Fibroblast of villous mesenchyme (primary cell): Measurements from ENCODE around the gene IFNL2. TPM values are rescaled to one million over a fixed set of nuclear protein-coding genes. Genes with fewer than 3 reads are reported as not detected.

Experiments used
- DNase-seq: peaks from one replicate; pipeline ENCODE4 v3.0.0-alpha.2; 2010; ENCODE audit warnings: low read depth
- H3K4me3 ChIP-seq: 2 replicates; pipeline ENCODE4 v1.5.1; 2011; ENCODE audit warnings: low read depth, mild to moderate bottlenecking, low read length
- CTCF ChIP-seq: IDR thresholded peaks from 2 replicates; pipeline ENCODE4 v1.5.1; 2012; ENCODE audit warnings: low read depth, mild to moderate bottlenecking, low read length; ENCODE audit not compliant: insufficient read depth
- total RNA-seq: library from RNA; depleted of rRNA; stranded (reverse); fragments of >200 nt; gene quantifications from 2 replicates; pipeline ENCODE4 v1.2.3, GENCODE V29; 2012

The IFNL2 gene
- total RNA-seq, 1 donor, result not detected

GRCh38 chr19:39282021-39282420, 13.8 kb downstream of the IFNL2 start:
- H3K4me3 ChIP-seq, result no peak overlapping the region
- no peak for TF ChIP-seq CTCF
- DNase-seq, result no peak

GRCh38 chr19:39284032-39284431, 15.8 kb downstream of the IFNL2 start:
- TF ChIP-seq CTCF, result no peak

GRCh38 chr19:39293394-39293793, 25.2 kb downstream of the IFNL2 start:
- no peak overlapping the region for H3K4me3 ChIP-seq
- DNase-seq, result no peak
- TF ChIP-seq CTCF, result no peak

More at GRCh38 chr19:39284032-39284431, 15.8 kb downstream of the IFNL2 start:
- DNase-seq, result no peak
- no peak overlapping the region for H3K4me3 ChIP-seq

- DNase-seq, result no peak
- no peak for TF ChIP-seq CTCF
- no peak within 1 kb of the TSS for H3K4me3 ChIP-seq
Observed at GRCh38 chr19:39296055-39296645, 28.0 kb downstream of the IFNL2 start, which contains the start of gene IFNL1. IFNL1 (plus strand) TSS chr19:39296407; CDS start chr19:39296422, 15 bp downstream.

GRCh38 chr19:39296906-39297305, 28.7 kb downstream of the IFNL2 start:
- DNase-seq, result no peak
- no peak for TF ChIP-seq CTCF

GRCh38 chr19:39297931-39298634, 29.9 kb downstream of the IFNL2 start:
- no peak overlapping the region for H3K4me3 ChIP-seq
- TF ChIP-seq CTCF, result no peak
- DNase-seq, result no peak

More at GRCh38 chr19:39296906-39297305, 28.7 kb downstream of the IFNL2 start:
- H3K4me3 ChIP-seq, result no peak overlapping the region
